ENCODE results near the gene GTF3C2.

Gene GTF3C2

DNA sequence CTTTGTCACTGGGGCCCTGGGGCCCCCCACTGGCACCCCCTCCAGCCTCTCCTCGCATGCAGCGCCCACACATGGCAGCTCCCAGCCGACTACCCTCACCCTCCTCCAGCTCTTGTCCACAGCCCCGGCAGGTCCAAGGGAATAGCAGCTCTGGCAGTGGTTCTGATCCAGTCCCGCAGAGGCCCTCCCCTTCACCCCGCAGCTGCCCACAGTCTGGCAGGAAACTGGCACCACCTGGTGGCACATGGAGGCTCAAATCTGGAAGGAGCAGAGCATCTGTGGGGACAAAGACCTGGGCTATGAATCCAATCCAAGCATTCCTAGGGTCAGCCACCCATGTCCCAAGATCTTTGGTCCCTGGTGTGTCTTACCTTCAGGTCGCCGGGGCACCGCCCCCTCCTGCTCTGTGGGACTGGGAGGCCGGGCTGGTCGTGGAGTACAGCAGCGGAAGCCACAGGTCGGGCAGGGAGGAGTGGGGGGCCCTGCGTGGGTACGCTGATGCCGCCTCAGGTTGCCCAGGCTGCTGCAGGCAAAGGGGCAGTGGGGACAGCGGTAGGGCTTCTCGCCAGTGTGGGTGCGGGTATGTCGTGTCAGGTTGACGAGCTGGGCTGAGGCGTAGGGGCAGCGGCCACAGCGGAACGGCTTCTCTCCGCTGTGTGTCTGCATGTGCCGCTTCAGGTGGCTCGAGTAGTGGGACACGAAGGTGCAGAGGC is 21.7 kb upstream of the GTF3C2 start (continued):
- TF ChIP-seq, protein P1, sequence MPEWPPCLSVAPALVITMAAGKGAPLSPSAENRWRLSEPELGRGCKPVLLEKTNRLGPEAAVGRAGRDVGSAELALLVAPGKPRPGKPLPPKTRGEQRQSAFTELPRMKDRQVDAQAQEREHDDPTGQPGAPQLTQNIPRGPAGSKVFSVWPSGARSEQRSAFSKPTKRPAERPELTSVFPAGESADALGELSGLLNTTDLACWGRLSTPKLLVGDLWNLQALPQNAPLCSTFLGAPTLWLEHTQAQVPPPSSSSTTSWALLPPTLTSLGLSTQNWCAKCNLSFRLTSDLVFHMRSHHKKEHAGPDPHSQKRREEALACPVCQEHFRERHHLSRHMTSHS (tag by site-specific recombination; IDR thresholded peaks at IDR 0.05), result no peak
- TF ChIP-seq ZNF157 (tag by site-specific recombination; IDR thresholded peaks at IDR 0.05), result no peak
- TF ChIP-seq, protein P2, sequence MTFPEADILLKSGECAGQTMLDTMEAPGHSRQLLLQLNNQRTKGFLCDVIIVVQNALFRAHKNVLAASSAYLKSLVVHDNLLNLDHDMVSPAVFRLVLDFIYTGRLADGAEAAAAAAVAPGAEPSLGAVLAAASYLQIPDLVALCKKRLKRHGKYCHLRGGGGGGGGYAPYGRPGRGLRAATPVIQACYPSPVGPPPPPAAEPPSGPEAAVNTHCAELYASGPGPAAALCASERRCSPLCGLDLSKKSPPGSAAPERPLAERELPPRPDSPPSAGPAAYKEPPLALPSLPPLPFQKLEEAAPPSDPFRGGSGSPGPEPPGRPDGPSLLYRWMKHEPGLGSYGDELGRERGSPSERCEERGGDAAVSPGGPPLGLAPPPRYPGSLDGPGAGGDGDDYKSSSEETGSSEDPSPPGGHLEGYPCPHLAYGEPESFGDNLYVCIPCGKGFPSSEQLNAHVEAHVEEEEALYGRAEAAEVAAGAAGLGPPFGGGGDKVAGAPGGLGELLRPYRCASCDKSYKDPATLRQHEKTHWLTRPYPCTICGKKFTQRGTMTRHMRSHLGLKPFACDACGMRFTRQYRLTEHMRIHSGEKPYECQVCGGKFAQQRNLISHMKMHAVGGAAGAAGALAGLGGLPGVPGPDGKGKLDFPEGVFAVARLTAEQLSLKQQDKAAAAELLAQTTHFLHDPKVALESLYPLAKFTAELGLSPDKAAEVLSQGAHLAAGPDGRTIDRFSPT (tag by site-specific recombination; IDR thresholded peaks at IDR 0.05), result no peak
- no peak for TF ChIP-seq ZXDB (tag by site-specific recombination; IDR thresholded peaks at IDR 0.05)
- TF ChIP-seq ZNF654 (tag by site-specific recombination; IDR thresholded peaks at IDR 0.05; ENCODE audit: low read depth), result no peak

DNA sequence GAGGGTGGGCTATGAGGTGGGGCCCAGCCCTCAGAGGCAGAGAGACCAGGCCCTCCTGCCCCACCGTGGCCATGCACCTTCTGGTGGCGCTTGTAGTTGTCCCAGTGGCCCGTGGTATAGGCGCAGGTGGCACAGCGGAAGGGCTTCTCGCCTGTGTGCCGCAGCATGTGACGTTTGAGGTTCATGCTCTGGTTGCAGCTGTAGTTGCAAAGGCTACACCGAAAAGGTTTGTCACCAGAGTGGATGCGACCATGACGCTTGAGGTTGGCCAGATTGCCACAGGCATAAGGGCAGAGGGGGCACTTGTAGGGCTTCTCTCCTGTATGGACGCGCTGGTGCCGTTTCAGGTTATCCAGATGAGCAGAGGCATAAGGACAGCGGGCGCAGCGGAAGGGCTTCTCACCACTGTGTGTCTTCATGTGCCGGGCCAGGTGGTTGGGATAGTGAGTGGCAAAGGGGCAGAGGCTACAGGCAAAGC is 21.1 kb upstream of the GTF3C2 start:
- TF ChIP-seq, protein P3, sequence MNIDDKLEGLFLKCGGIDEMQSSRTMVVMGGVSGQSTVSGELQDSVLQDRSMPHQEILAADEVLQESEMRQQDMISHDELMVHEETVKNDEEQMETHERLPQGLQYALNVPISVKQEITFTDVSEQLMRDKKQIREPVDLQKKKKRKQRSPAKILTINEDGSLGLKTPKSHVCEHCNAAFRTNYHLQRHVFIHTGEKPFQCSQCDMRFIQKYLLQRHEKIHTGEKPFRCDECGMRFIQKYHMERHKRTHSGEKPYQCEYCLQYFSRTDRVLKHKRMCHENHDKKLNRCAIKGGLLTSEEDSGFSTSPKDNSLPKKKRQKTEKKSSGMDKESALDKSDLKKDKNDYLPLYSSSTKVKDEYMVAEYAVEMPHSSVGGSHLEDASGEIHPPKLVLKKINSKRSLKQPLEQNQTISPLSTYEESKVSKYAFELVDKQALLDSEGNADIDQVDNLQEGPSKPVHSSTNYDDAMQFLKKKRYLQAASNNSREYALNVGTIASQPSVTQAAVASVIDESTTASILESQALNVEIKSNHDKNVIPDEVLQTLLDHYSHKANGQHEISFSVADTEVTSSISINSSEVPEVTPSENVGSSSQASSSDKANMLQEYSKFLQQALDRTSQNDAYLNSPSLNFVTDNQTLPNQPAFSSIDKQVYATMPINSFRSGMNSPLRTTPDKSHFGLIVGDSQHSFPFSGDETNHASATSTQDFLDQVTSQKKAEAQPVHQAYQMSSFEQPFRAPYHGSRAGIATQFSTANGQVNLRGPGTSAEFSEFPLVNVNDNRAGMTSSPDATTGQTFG (tag by site-specific recombination; IDR thresholded peaks at IDR 0.05; ENCODE audit: borderline replicate concordance), result no peak
- TF ChIP-seq, protein P4, sequence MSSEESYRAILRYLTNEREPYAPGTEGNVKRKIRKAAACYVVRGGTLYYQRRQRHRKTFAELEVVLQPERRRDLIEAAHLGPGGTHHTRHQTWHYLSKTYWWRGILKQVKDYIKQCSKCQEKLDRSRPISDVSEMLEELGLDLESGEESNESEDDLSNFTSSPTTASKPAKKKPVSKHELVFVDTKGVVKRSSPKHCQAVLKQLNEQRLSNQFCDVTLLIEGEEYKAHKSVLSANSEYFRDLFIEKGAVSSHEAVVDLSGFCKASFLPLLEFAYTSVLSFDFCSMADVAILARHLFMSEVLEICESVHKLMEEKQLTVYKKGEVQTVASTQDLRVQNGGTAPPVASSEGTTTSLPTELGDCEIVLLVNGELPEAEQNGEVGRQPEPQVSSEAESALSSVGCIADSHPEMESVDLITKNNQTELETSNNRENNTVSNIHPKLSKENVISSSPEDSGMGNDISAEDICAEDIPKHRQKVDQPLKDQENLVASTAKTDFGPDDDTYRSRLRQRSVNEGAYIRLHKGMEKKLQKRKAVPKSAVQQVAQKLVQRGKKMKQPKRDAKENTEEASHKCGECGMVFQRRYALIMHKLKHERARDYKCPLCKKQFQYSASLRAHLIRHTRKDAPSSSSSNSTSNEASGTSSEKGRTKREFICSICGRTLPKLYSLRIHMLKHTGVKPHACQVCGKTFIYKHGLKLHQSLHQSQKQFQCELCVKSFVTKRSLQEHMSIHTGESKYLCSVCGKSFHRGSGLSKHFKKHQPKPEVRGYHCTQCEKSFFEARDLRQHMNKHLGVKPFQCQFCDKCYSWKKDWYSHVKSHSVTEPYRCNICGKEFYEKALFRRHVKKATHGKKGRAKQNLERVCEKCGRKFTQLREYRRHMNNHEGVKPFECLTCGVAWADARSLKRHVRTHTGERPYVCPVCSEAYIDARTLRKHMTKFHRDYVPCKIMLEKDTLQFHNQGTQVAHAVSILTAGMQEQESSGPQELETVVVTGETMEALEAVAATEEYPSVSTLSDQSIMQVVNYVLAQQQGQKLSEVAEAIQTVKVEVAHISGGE (tag by site-specific recombination; conservative IDR thresholded peaks at IDR 0.05; ENCODE audit: low read depth), result no peak
- TF ChIP-seq ZNF664 (tag by site-specific recombination; IDR thresholded peaks at IDR 0.05) (no peak), SETDB1 (IDR thresholded peaks at IDR 0.05; ENCODE audit: insufficient read length, low read length) (no peak), ZNF654 (tag by site-specific recombination; IDR thresholded peaks at IDR 0.05; ENCODE audit: low read depth) (no peak), ZNF585B (tag by site-specific recombination; IDR thresholded peaks at IDR 0.05) (no peak), ZNF274 (IDR thresholded peaks at IDR 0.05; ENCODE audit: low read length) (no peak), ZNF274 (tag by site-specific recombination; IDR thresholded peaks at IDR 0.05; ENCODE audit: borderline replicate concordance) (no peak), ZNF2 (tag by site-specific recombination; IDR thresholded peaks at IDR 0.05) (no peak)
- TF ChIP-seq, protein P5, sequence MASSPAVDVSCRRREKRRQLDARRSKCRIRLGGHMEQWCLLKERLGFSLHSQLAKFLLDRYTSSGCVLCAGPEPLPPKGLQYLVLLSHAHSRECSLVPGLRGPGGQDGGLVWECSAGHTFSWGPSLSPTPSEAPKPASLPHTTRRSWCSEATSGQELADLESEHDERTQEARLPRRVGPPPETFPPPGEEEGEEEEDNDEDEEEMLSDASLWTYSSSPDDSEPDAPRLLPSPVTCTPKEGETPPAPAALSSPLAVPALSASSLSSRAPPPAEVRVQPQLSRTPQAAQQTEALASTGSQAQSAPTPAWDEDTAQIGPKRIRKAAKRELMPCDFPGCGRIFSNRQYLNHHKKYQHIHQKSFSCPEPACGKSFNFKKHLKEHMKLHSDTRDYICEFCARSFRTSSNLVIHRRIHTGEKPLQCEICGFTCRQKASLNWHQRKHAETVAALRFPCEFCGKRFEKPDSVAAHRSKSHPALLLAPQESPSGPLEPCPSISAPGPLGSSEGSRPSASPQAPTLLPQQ (tag by site-specific recombination; IDR thresholded peaks at IDR 0.05), result 0 out of 2 replicates have a peak, but pooled peaks have one; percentile 53
- TF ChIP-seq, protein P6, sequence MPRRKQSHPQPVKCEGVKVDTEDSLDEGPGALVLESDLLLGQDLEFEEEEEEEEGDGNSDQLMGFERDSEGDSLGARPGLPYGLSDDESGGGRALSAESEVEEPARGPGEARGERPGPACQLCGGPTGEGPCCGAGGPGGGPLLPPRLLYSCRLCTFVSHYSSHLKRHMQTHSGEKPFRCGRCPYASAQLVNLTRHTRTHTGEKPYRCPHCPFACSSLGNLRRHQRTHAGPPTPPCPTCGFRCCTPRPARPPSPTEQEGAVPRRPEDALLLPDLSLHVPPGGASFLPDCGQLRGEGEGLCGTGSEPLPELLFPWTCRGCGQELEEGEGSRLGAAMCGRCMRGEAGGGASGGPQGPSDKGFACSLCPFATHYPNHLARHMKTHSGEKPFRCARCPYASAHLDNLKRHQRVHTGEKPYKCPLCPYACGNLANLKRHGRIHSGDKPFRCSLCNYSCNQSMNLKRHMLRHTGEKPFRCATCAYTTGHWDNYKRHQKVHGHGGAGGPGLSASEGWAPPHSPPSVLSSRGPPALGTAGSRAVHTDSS (tag by site-specific recombination; IDR thresholded peaks at IDR 0.05), result peak; percentile 58
- TF ChIP-seq, protein P7, sequence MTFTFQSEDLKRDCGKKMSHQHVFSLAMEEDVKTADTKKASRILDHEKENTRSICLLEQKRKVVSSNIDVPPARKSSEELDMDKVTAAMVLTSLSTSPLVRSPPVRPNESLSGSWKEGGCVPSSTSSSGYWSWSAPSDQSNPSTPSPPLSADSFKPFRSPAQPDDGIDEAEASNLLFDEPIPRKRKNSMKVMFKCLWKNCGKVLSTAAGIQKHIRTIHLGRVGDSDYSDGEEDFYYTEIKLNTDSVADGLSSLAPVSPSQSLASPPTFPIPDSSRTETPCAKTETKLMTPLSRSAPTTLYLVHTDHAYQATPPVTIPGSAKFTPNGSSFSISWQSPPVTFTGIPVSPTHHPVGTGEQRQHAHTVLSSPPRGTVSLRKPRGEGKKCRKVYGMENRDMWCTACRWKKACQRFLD (tag by site-specific recombination; IDR thresholded peaks at IDR 0.05), result no peak
- Histone ChIP-seq H3K27ac (ENCODE audit: extremely low read depth, low read depth, low read length) (0 out of 2 replicates have a peak overlapping the region, but pooled peaks have one; percentile 19), H3K9me3 (ENCODE audit: control insufficient read depth, insufficient read depth, low read depth, low read length) (no peaks in the 10 kb centered on the region), H3K4me3 (ENCODE audit: low read depth, low read length) (no peak overlapping the region), H3K36me3 (ENCODE audit: control insufficient read depth in 2 of 2, insufficient read depth in 1 of 2, low read length in 2 of 2) (peaks cover 24 to 86% of the 10 kb centered on the region in 2 experiments), H3K4me1 (ENCODE audit: control insufficient read depth, insufficient read depth, low read length) (no peaks in the 10 kb centered on the region; the same call in 1 of the 2 replicates)
- POLR2A ChIA-PET, result interaction anchor here (3.4 kb wide), 1 partner anchor 21 kb away, joined by 9 read pairs; the partner anchor contains the start of gene GTF3C2
- CTCF ChIA-PET, result interaction anchor here (1.0 kb wide), 1 partner anchor 8 kb away, joined by 5 read pairs; no protein-coding TSS in a partner anchor
